GM12891 (cell line): ENCODE data around the gene EXOC4.

Source experiments
- DNase-seq: peaks from one replicate; pipeline ENCODE4 v3.0.0; 2011; ENCODE audit warnings: low spot score; ENCODE audit not compliant: insufficient read length
- FAIRE-seq: peaks from 2 replicates; lab custom pipeline; 2011; peaks lifted over from hg19 to GRCh38; lab: Jason Lieb, UNC
- PAX5 ChIP-seq: IDR thresholded peaks from 2 replicates; pipeline ENCODE4 v1.6.1; 2011; ENCODE audit warnings: low read length, moderate library complexity, mild to moderate bottlenecking; ENCODE audit not compliant: insufficient read depth, severe bottlenecking
- POLR2A ChIP-seq: IDR thresholded peaks from 2 replicates; pipeline ENCODE4 v1.6.1; 2011; ENCODE audit warnings: low read depth, low read length, control low read depth
- POLR2AphosphoS5 ChIP-seq: IDR thresholded peaks from 2 replicates; pipeline ENCODE4 v1.6.1; 2011; ENCODE audit warnings: low read depth, low read length, control low read depth
- POU2F2 ChIP-seq: IDR thresholded peaks from 2 replicates; pipeline ENCODE4 v1.6.1; 2011; ENCODE audit warnings: low read depth, mild to moderate bottlenecking, control low read depth, low read length, moderate library complexity
- SPI1 ChIP-seq: IDR thresholded peaks from 2 replicates; pipeline ENCODE4 v1.6.1; 2011; ENCODE audit warnings: low read depth, low read length, control low read depth
- TAF1 ChIP-seq: IDR thresholded peaks from 2 replicates; pipeline ENCODE4 v1.6.1; 2011; ENCODE audit warnings: low read depth, low read length, control low read depth

EXOC4 gene

GRCh38 chr7:133703547-133703946, 450.7 kb downstream of the EXOC4 start:
- FAIRE-seq (no peak), DNase-seq (no peak)
- no peak for TF ChIP-seq PAX5
- no peak for TF ChIP-seq POU2F2
- no peak for TF ChIP-seq POLR2AphosphoS5
- TF ChIP-seq TAF1 = no peak
- no peak for TF ChIP-seq POLR2A
- TF ChIP-seq SPI1 = no peak

- FAIRE-seq (peak; percentile 52), DNase-seq (no peak)
- no peak for TF ChIP-seq POLR2A
- TF ChIP-seq PAX5 = no peak
- no peak for TF ChIP-seq TAF1
- no peak for TF ChIP-seq POU2F2
- no peak for TF ChIP-seq SPI1
- no peak for TF ChIP-seq POLR2AphosphoS5
These were observed 451.6 kb downstream of the EXOC4 start for GRCh38 chr7:133704453-133704852.

- no peak for TF ChIP-seq POU2F2
- no peak for TF ChIP-seq TAF1
- no peak for TF ChIP-seq PAX5
- TF ChIP-seq SPI1 = no peak
- TF ChIP-seq POLR2A = no peak
- no peak for DNase-seq
- no peak for FAIRE-seq
These were observed 452.7 kb downstream of the EXOC4 start for GRCh38 chr7:133705596-133705995.

- no peak for FAIRE-seq
- TF ChIP-seq TAF1 = no peak
- no peak for TF ChIP-seq SPI1
- no peak for TF ChIP-seq POLR2AphosphoS5
- no peak for DNase-seq
These were observed 453.1 kb downstream of the EXOC4 start for GRCh38 chr7:133706016-133706415.

- TF ChIP-seq POLR2AphosphoS5 (no peak), POU2F2 (no peak), POLR2A (no peak), SPI1 (no peak), PAX5 (no peak), TAF1 (no peak)
- DNase-seq (no peak), FAIRE-seq (no peak)
These were observed 456.4 kb downstream of the EXOC4 start for GRCh38 chr7:133709036-133709880.

- DNase-seq (no peak), FAIRE-seq (no peak)
- TF ChIP-seq PAX5 (no peak), SPI1 (no peak), POLR2AphosphoS5 (no peak), TAF1 (no peak), POU2F2 (no peak), POLR2A (no peak)
These were observed 459.7 kb downstream of the EXOC4 start for GRCh38 chr7:133712544-133712943.

GRCh38 chr7:133714654-133715053, 461.8 kb downstream of the EXOC4 start:
- DNase-seq (no peak), FAIRE-seq (no peak)
- TF ChIP-seq POLR2A (no peak), SPI1 (no peak), PAX5 (no peak), TAF1 (no peak), POU2F2 (no peak), POLR2AphosphoS5 (no peak)

- DNase-seq = no peak
- TF ChIP-seq TAF1 (no peak), POLR2AphosphoS5 (no peak)
- FAIRE-seq = no peak
These were observed 465.3 kb downstream of the EXOC4 start for GRCh38 chr7:133718131-133718530.

GRCh38 chr7:133723044-133723443, 470.2 kb downstream of the EXOC4 start:
- TF ChIP-seq PAX5 = no peak
- no peak for TF ChIP-seq POLR2A
- no peak for TF ChIP-seq TAF1
- TF ChIP-seq POLR2AphosphoS5 = no peak
- no peak for TF ChIP-seq SPI1
- TF ChIP-seq POU2F2 = no peak
- DNase-seq (no peak), FAIRE-seq (no peak)

- DNase-seq = no peak
- TF ChIP-seq POU2F2 (no peak), TAF1 (no peak)
- FAIRE-seq = no peak
These were observed 471.3 kb downstream of the EXOC4 start for GRCh38 chr7:133724148-133724547.

GRCh38 chr7:133724694-133725093, 471.8 kb downstream of the EXOC4 start:
- DNase-seq (no peak), FAIRE-seq (no peak)
- no peak for TF ChIP-seq POLR2AphosphoS5
- TF ChIP-seq POU2F2 = no peak
- no peak for TF ChIP-seq TAF1
- no peak for TF ChIP-seq POLR2A
- TF ChIP-seq SPI1 = no peak
- TF ChIP-seq PAX5 = no peak
